Spleen (tissue), 11 donors: ENCODE results near the gene CASP2. TPM values are rescaled to one million over a fixed set of nuclear protein-coding genes. Genes with fewer than 3 reads are reported as not detected.
A peak's percentile ranks its signal among the peaks of the same experiment; 100 is the strongest.

ENCODE experiments used
- DNase-seq: peaks from one replicate; pipeline ENCODE4 v3.0.0-alpha.2; 2020
- H3K27ac ChIP-seq, 8 donors: fragments of 200-600 bp; sonication (generic) in 7 of 8; 1 replicate in 4 of 8; 2 replicates in 4 of 8; pipeline versions ENCODE4 v1.5.0 to v1.8.0; 2016 to 2021; ENCODE audit warnings: inconsistent platforms in 4 of 8, mild to moderate bottlenecking in 4 of 8, moderate library complexity in 1 of 8
- H3K27me3 ChIP-seq, 7 donors: fragments of 200-600 bp; sonication (generic) in 6 of 7; replicated peaks in 1 of 7; 1 replicate in 4 of 7; 2 replicates in 3 of 7; pipeline versions ENCODE4 v1.5.0 to v1.8.0; 2016 to 2021; ENCODE audit warnings: inconsistent platforms in 3 of 7, mild to moderate bottlenecking in 1 of 7
- H3K36me3 ChIP-seq, 6 donors: fragments of 200-600 bp; sonication (generic) in 5 of 6; 1 replicate in 4 of 6; 2 replicates in 2 of 6; pipeline versions ENCODE4 v1.5.0 to v1.8.0; 2016 to 2021; ENCODE audit warnings: inconsistent platforms in 2 of 6
- H3K4me1 ChIP-seq, 6 donors: fragments of 200-600 bp; sonication (generic) in 5 of 6; 1 replicate in 3 of 6; 2 replicates in 3 of 6; pipeline versions ENCODE4 v1.5.0 to v1.8.0; 2016 to 2021; ENCODE audit warnings: inconsistent platforms in 3 of 6
- H3K4me3 ChIP-seq, 8 donors: fragments of 200-600 bp; sonication (generic) in 7 of 8; 1 replicate in 4 of 8; 2 replicates in 4 of 8; pipeline versions ENCODE4 v1.5.0 to v1.8.0; 2016 to 2021; ENCODE audit warnings: inconsistent platforms in 4 of 8, mild to moderate bottlenecking in 4 of 8, moderate library complexity in 2 of 8
- H3K9me3 ChIP-seq, 8 donors: fragments of 200-600 bp; sonication (generic) in 7 of 8; 1 replicate in 4 of 8; 2 replicates in 4 of 8; pipeline versions ENCODE4 v1.5.0 to v1.8.0; 2016 to 2021; ENCODE audit warnings: inconsistent platforms in 4 of 8
- CTCF ChIP-seq, 11 experiments: fragments of 200-600 bp in 7 of 11; fragments of 450-650 bp in 4 of 11; sonication (generic) in 4 of 11; IDR thresholded peaks in 8 of 11; conservative IDR thresholded peaks in 3 of 11; 1 replicate in 7 of 11; 2 replicates in 4 of 11; pipeline versions ENCODE4 v1.4.0 to v1.8.0; 2016 to 2021; ENCODE audit warnings: antibody characterized with exemption in 11 of 11, inconsistent platforms in 4 of 11, mild to moderate bottlenecking in 1 of 11
- POLR2A ChIP-seq, 3 donors: fragments of 450-650 bp; IDR thresholded peaks; one replicate each; pipeline ENCODE4 v1.5.1; 2017; ENCODE audit warnings: antibody characterized with exemption in 3 of 3, mild to moderate bottlenecking in 1 of 3
- POLR2AphosphoS5 ChIP-seq, 3 donors: sonication (generic); formaldehyde crosslinking; IDR thresholded peaks; one replicate each; pipeline ENCODE4 v1.5.1; 2017; ENCODE audit warnings: antibody characterized with exemption in 3 of 3
- WGBS, 5 donors: extraction: QIAGEN DNeasy Blood & Tissue Kit in 3 of 5; methylation state at CpG; one replicate each; pipeline versions ENCODE4 v1.1.5 to v1.1.7; 2013 to 2018; 5-methylcytosine and 5-hydroxymethylcytosine counted together
- intact Hi-C: fragments of 100-400 bp; cut with DNase I; formaldehyde crosslinking; loops from one replicate; pipeline ENCODE4 v1.15.0; 2023; ENCODE audit warnings: low total_unique reads
- polyA plus RNA-seq, 3 donors: library from polyadenylated mRNA; stranded (reverse); fragments of 200-250 nt; gene quantifications; one replicate each; pipeline ENCODE4 v1.2.1, GENCODE V29; 2013
- total RNA-seq, 7 donors: library from RNA; depleted of rRNA in 3 of 7; stranded (reverse); fragments of >200 nt in 3 of 7; fragmentation: NEBNext Ultra II Directional in 4 of 7; extraction: Animal tissue kit (Norgen Biotek cat#: 25700) in 4 of 7; gene quantifications; one replicate each; pipeline versions ENCODE4 v1.1.0 to v1.2.1, GENCODE V29; 2016 to 2021
- donor health status: healthy with polysubstance abuse.
- donor health status: DM: no; HTN: no; CAD: no; lungs with moderate emphysema.
- donor health status: DM: no; HTN: no; CAD: no.
- donor health status: Bipolar disorder and iron deficiency.
- donor health status: healthy.
- donor health status: DM: no; HTN: no; CAD: no.
- donor health status: DM: yes; HTN: yes; CAD: no.

CASP2 gene
- total and polyA plus RNA-seq, 10 donors = 9.9 to 51.0 (median 34.4) TPM

GRCh38 chr7:143290293-143290692 lies 2.1 kb downstream of the CASP2 start:
- DNase-seq = no peak
- Histone ChIP-seq H3K4me1 (peaks cover 24 to 70% (median 38%) of the 10 kb centered on the region in 6 donors), H3K27ac (peak overlapping the region in 1 of 8 donors; percentile 18), H3K9me3 (no peaks in the 10 kb centered on the region), H3K4me3 (peak overlapping the region in 5 of 8 donors; percentile 9 to 99 (median 86)), H3K27me3 (no peaks in the 10 kb centered on the region), H3K36me3 (peaks cover 0 to 42% (median 38%) of the 10 kb centered on the region in 6 donors)
- 63 to 88% (median 75%) methylated on average over 4 of the region's 4 CpGs for WGBS, 5 donors
- intact Hi-C loops = no loop called here
- TF ChIP-seq POLR2AphosphoS5 (IDR thresholded peaks at IDR 0.05) (no peak), CTCF (IDR thresholded peaks at IDR 0.05 in 8 of 11, conservative IDR thresholded peaks at IDR 0.05 in 3 of 11) (no peak), POLR2A (IDR thresholded peaks at IDR 0.05) (no peak)

DNA sequence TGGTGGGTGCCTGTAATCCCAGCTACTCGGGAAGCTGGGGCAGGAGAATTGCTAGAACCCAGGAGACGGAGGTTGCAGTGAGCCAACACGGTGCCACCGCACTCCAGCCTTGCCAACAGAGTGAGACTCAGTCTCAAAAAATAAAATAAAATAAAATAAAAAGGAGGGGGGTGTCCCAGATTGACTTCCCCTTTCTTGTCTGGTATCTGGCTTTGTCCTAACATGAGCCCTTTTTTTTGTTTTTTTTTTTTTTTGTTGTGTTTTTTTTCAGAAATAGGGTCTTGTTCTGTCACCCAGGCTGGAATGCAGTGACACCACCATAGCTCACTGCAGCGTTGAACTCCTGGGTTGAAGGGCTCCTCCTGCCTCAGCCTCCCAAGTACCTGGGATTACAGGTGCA lies 4.7 kb downstream of the CASP2 start:
- 93 to 96% (median 95%) methylated on average over 5 of the region's 5 CpGs for WGBS, 5 donors
- H3K36me3 ChIP-seq = peaks cover 0 to 68% (median 54%) of the 10 kb centered on the region in 6 donors
- intact Hi-C loops = no loop called here
- H3K4me1 ChIP-seq = peaks cover 21 to 81% (median 48%) of the 10 kb centered on the region in 6 donors
- TF ChIP-seq CTCF (IDR thresholded peaks at IDR 0.05 in 8 of 11, conservative IDR thresholded peaks at IDR 0.05 in 3 of 11) (no peak), POLR2A (IDR thresholded peaks at IDR 0.05) (no peak), POLR2AphosphoS5 (IDR thresholded peaks at IDR 0.05) (no peak)
- no peak overlapping the region for H3K27ac ChIP-seq
- H3K27me3 ChIP-seq = no peaks in the 10 kb centered on the region
- H3K4me3 ChIP-seq = no peak overlapping the region
- no peak for DNase-seq
- no peaks in the 10 kb centered on the region for H3K9me3 ChIP-seq

DNA sequence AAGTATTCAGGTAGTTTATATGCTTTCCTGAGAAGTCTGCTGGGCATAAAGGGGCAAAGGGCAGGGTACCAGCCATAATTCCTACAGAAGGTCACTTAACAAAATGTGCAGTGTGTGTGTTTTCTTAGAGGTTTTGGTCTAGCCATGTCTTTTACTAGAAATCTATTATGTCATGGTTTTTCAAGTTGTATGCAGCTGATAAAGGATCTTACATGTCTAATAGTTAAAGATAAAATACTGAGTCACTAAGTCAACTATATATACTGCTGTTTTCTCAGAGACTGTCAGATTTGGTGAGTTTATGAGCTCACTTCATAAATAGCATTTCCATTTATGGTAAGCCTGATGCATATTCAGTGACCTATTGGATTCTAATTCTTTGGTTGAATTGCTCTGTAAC lies 7.7 kb downstream of the CASP2 start:
- Histone ChIP-seq H3K27ac (peak overlapping the region in 3 of 8 donors; percentile 0 to 54 (median 27)), H3K9me3 (no peaks in the 10 kb centered on the region), H3K4me1 (peaks cover 3 to 78% (median 38%) of the 10 kb centered on the region in 6 donors), H3K27me3 (no peaks in the 10 kb centered on the region), H3K4me3 (no peak overlapping the region), H3K36me3 (peaks cover 4 to 97% (median 78%) of the 10 kb centered on the region in 6 donors)
- TF ChIP-seq POLR2AphosphoS5 (IDR thresholded peaks at IDR 0.05) (no peak), CTCF (IDR thresholded peaks at IDR 0.05 in 8 of 11, conservative IDR thresholded peaks at IDR 0.05 in 3 of 11) (no peak), POLR2A (IDR thresholded peaks at IDR 0.05) (no peak)
- intact Hi-C loops = no loop called here
- DNase-seq = no peak

GRCh38 chr7:143296686-143297085 lies 8.5 kb downstream of the CASP2 start:
- 23 to 37% (median 28%) methylated on average over 2 of the region's 2 CpGs for WGBS, 5 donors
- no peaks in the 10 kb centered on the region for H3K27me3 ChIP-seq
- H3K9me3 ChIP-seq = no peaks in the 10 kb centered on the region
- H3K27ac ChIP-seq = peak overlapping the region in 3 of 8 donors; percentile 0 to 54 (median 27)
- peaks cover 4 to 100% (median 83%) of the 10 kb centered on the region in 6 donors for H3K36me3 ChIP-seq
- no peak overlapping the region for H3K4me3 ChIP-seq
- intact Hi-C loops = no loop called here
- TF ChIP-seq POLR2A (IDR thresholded peaks at IDR 0.05) (no peak), CTCF (IDR thresholded peaks at IDR 0.05 in 8 of 11, conservative IDR thresholded peaks at IDR 0.05 in 3 of 11) (no peak), POLR2AphosphoS5 (IDR thresholded peaks at IDR 0.05) (no peak)
- peaks cover 0 to 78% (median 32%) of the 10 kb centered on the region in 6 donors for H3K4me1 ChIP-seq
- no peak for DNase-seq
